CD4-positive, alpha-beta T cell (primary cell): ENCODE data around the gene ARIH1. TPM values are rescaled to one million over a fixed set of nuclear protein-coding genes. Genes with fewer than 3 reads are reported as not detected.

Experiments used
- ATAC-seq: fragments of 200-7000 bp; cut with Tn5 transposase; one replicate; pipeline ENCODE4 v1.10.0; 2022; ENCODE audit warnings: mild to moderate bottlenecking; ENCODE audit not compliant: poor library complexity
- CTCF ChIA-PET: fragments of 350-600 bp; sonication (Branson Sonifier 250); formaldehyde crosslinking; loops from one replicate; lab custom pipeline; 2021; ENCODE audit warnings: antibody characterized with exemption, inconsistent platforms; lab: Charles Lee
- POLR2A ChIA-PET: fragments of 350-600 bp; sonication (Branson Sonifier 250); formaldehyde crosslinking; loops from one replicate; lab custom pipeline; 2021; ENCODE audit warnings: antibody characterized with exemption, inconsistent platforms; lab: Charles Lee
- DNase-seq, 14 experiments: peaks; one replicate each; pipeline ENCODE4 v3.0.0-alpha.2; 2013 to 2020; ENCODE audit warnings: mixed read lengths in 2 of 14
- H3K27ac ChIP-seq, 2 donors: one replicate each; pipeline versions ENCODE4 v1.5.1 to v1.7.0; 2013; ENCODE audit warnings: low read length in 2 of 2, low read depth in 1 of 2, mild to moderate bottlenecking in 1 of 2
- H3K27me3 ChIP-seq, 2 experiments: 1 replicate in 1 of 2; 2 replicates in 1 of 2; pipeline versions ENCODE4 v1.6.1 to v1.7.0; 2013; ENCODE audit warnings: low read length in 2 of 2, control low read depth in 1 of 2, mild to moderate bottlenecking in 1 of 2, moderate library complexity in 1 of 2; ENCODE audit not compliant: insufficient read depth in 2 of 2, control insufficient read depth in 1 of 2
- H3K36me3 ChIP-seq: one replicate; pipeline ENCODE4 v1.6.1; 2013; ENCODE audit warnings: low read length, control low read depth; ENCODE audit not compliant: insufficient read depth
- H3K4me1 ChIP-seq: one replicate; pipeline ENCODE4 v1.6.1; 2013; ENCODE audit warnings: low read length, control low read depth; ENCODE audit not compliant: insufficient read depth
- H3K4me3 ChIP-seq: one replicate; pipeline ENCODE4 v1.5.1; 2013; ENCODE audit warnings: mild to moderate bottlenecking, low read length, moderate library complexity
- H3K9me3 ChIP-seq, 2 experiments: 1 replicate in 1 of 2; 2 replicates in 1 of 2; pipeline versions ENCODE4 v1.6.1 to v1.7.0; 2013; ENCODE audit warnings: low read length in 2 of 2, mild to moderate bottlenecking in 2 of 2, control low read depth in 1 of 2, moderate library complexity in 1 of 2; ENCODE audit not compliant: control insufficient read depth in 1 of 2, insufficient read depth in 1 of 2
- H3K27ac Mint-ChIP-seq: one replicate; pipeline ENCODE4 v1.8.0; 2020; ENCODE audit warnings: mixed read lengths
- H3K27me3 Mint-ChIP-seq: one replicate; pipeline ENCODE4 v1.8.0; 2021; ENCODE audit warnings: mixed read lengths
- H3K36me3 Mint-ChIP-seq: one replicate; pipeline ENCODE4 v1.8.0; 2021; ENCODE audit warnings: low read depth, mixed read lengths
- H3K4me1 Mint-ChIP-seq: one replicate; pipeline ENCODE4 v1.8.0; 2021; ENCODE audit warnings: low read depth, mixed read lengths
- H3K4me3 Mint-ChIP-seq: one replicate; pipeline ENCODE4 v1.8.0; 2020; ENCODE audit warnings: mild to moderate bottlenecking, mixed read lengths
- H3K9me3 Mint-ChIP-seq: one replicate; pipeline ENCODE4 v1.8.0; 2020; ENCODE audit warnings: mixed read lengths
- intact Hi-C, 2 experiments: fragments of 100-400 bp; cut with DNase I in 1 of 2; cut with micrococcal nuclease in 1 of 2; formaldehyde crosslinking; loops; one replicate each; pipeline versions ENCODE4 v1.15.1 to v1.9.0; 2023 to 2025; cut with DNase I, micrococcal nuclease
- total RNA-seq, 174 experiments: library from RNA in 2 of 174; stranded (reverse) in 2 of 174; gene quantifications; one replicate each; pipeline ENCODE4 v1.2.3 and lab custom pipeline; 2021 to 2026
- TF ChIP-seq, protein P1 (sequence below): fragments of 200-600 bp; IDR thresholded peaks from one replicate; pipeline ENCODE4 v1.8.0; 2022; ENCODE audit warnings: antibody characterized with exemption, mild to moderate bottlenecking

ARIH1 gene
- total RNA-seq, 2 experiments from 2014 or later, result 281 to 283 TPM

DNA sequence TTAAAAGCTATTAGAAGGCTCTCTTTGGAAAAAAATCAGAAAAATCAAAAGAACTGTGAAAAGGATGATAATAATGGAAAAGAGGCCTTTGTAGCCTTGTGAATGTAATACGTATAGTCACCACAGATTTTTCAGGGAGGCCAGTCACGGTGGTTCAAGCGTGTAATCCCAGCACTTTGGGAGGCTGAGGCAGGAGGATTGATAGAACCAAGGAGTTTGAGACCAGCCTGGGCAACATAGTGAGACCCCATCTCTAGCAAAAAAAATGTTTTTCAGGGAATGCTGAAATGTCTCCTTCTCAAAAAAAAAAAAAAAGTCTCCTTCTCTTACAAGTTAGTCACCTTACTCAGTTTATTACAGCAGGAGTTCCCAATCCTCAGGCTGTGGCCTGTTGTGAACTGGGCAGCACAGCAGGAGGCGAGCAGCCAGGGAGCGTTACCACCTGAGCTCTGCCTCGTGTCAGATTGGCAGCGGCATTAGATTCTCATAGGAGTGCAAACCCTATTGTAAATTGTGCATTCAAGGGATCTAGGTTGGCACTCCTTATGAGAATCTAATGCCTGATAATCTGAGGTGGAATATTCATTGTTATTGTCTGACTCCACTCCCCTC is 15.9 kb downstream of the ARIH1 start:
- Histone ChIP-seq H3K27me3 (no peaks in the 10 kb centered on the region), H3K36me3 (peaks cover 5% of the 10 kb centered on the region), H3K9me3 (no peaks in the 10 kb centered on the region), H3K27ac (no peak overlapping the region), H3K4me3 (no peak overlapping the region), H3K4me1 (peaks cover 24% of the 10 kb centered on the region)
- CTCF ChIA-PET, result no interaction called here
- intact Hi-C loops, result loop anchor here (2.0 to 5.0 kb wide), 2 partner anchors 15 to 33 kb away; partner anchors contain the start of gene ARIH1 (in 1 of the 2)
- H3K9me3 Mint-ChIP-seq, result no peaks in the 10 kb centered on the region
- no peak for ATAC-seq
- DNase-seq, result no peak
- TF ChIP-seq, protein P1, sequence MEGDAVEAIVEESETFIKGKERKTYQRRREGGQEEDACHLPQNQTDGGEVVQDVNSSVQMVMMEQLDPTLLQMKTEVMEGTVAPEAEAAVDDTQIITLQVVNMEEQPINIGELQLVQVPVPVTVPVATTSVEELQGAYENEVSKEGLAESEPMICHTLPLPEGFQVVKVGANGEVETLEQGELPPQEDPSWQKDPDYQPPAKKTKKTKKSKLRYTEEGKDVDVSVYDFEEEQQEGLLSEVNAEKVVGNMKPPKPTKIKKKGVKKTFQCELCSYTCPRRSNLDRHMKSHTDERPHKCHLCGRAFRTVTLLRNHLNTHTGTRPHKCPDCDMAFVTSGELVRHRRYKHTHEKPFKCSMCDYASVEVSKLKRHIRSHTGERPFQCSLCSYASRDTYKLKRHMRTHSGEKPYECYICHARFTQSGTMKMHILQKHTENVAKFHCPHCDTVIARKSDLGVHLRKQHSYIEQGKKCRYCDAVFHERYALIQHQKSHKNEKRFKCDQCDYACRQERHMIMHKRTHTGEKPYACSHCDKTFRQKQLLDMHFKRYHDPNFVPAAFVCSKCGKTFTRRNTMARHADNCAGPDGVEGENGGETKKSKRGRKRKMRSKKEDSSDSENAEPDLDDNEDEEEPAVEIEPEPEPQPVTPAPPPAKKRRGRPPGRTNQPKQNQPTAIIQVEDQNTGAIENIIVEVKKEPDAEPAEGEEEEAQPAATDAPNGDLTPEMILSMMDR, result no peak
- POLR2A ChIA-PET, result interaction anchor here (1.0 kb wide), 1 partner anchor 14 kb away, joined by 3 read pairs; no protein-coding TSS in a partner anchor
- H3K27me3 Mint-ChIP-seq, result no peaks in the 10 kb centered on the region
- peaks cover 29% of the 10 kb centered on the region for H3K36me3 Mint-ChIP-seq
- no peak overlapping the region for H3K27ac Mint-ChIP-seq
- H3K4me3 Mint-ChIP-seq, result peak overlapping the region; percentile 40
- H3K4me1 Mint-ChIP-seq, result peaks cover 86% of the 10 kb centered on the region

DNA sequence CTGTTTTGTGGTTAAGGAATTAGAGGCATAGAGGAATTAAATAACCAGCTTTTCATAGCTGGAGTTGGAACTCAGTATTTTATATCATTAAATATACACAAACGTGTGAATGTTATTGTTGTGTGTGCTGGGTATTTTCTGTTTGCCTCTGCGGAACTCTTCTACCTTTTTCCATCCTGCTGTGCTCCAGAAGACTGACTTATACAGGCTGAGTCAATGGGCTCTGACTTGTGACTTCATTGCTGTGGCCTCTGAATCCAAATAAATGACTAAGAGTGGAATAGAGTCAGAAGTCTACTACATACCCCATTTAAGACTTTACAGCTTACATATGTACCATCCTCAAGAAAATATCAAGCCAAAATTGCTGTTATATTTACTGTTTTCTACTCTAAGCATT is 17.6 kb downstream of the ARIH1 start:
- Mint-ChIP-seq H3K4me3 (peak overlapping the region; percentile 37), H3K27ac (no peak overlapping the region), H3K9me3 (no peaks in the 10 kb centered on the region), H3K4me1 (peaks cover 95% of the 10 kb centered on the region), H3K36me3 (peaks cover 26% of the 10 kb centered on the region), H3K27me3 (no peaks in the 10 kb centered on the region)
- Histone ChIP-seq H3K4me3 (no peak overlapping the region), H3K36me3 (peaks cover 8% of the 10 kb centered on the region), H3K9me3 (no peaks in the 10 kb centered on the region), H3K27me3 (no peaks in the 10 kb centered on the region), H3K4me1 (peaks cover 27% of the 10 kb centered on the region), H3K27ac (no peak overlapping the region)
- CTCF ChIA-PET, result interaction anchor here (0.5 to 2.4 kb wide), 2 partner anchors 18 to 177 kb away, joined by 3 to 8 read pairs; no protein-coding TSS in a partner anchor
- TF ChIP-seq, protein P1, result no peak
- POLR2A ChIA-PET, result interaction anchor here (0.6 to 1.5 kb wide), 2 partner anchors 16 to 18 kb away, joined by 3 to 4 read pairs; no protein-coding TSS in a partner anchor
- DNase-seq, result no peak
- no peak for ATAC-seq
- intact Hi-C loops, result loop anchor here (2.0 to 5.0 kb wide), 2 partner anchors 17 to 34 kb away; partner anchors contain the start of gene ARIH1 (in 1 of the 2)

DNA sequence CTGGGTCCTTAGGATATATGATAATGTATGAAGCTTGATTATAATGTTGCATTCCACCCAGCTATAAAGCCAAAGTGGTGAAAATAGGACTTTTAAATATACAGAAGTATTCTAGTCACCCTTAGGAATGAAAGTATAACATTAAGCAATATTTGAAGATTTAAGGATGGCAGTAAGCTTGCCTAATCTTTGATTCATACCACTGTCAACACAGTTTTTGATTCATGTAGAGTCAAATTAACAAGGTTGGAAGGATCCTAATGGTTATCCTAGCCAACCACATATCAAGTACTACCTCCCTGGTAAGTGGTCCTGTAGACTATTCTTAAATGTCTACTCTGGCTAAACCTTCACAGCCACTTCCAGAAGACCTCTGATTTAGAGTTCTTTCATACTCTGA is 18.6 kb downstream of the ARIH1 start:
- peaks cover 25% of the 10 kb centered on the region for H3K4me1 ChIP-seq
- CTCF ChIA-PET, result interaction anchor here (1.0 to 2.4 kb wide), 2 partner anchors 19 to 31 kb away, joined by 3 to 8 read pairs; no protein-coding TSS in a partner anchor
- ATAC-seq, result no peak

More for the DNA sequence above, 18.6 kb downstream of the ARIH1 start:
- Histone ChIP-seq H3K4me3 (no peak overlapping the region), H3K27me3 (no peaks in the 10 kb centered on the region), H3K36me3 (peaks cover 16% of the 10 kb centered on the region), H3K27ac (no peak overlapping the region), H3K9me3 (no peaks in the 10 kb centered on the region)
- POLR2A ChIA-PET, result interaction anchor here (1.1 to 1.5 kb wide), 2 partner anchors 10 to 17 kb away, joined by 4 to 5 read pairs; no protein-coding TSS in a partner anchor
- intact Hi-C loops, result loop anchor here in 1 of 2 experiments (5.0 kb wide), 1 partner anchor 35 kb away; no protein-coding TSS in a partner anchor
- H3K27me3 Mint-ChIP-seq, result no peaks in the 10 kb centered on the region
- no peaks in the 10 kb centered on the region for H3K9me3 Mint-ChIP-seq
- H3K4me1 Mint-ChIP-seq, result peaks cover 96% of the 10 kb centered on the region
- no peak for DNase-seq
- TF ChIP-seq, protein P1, result no peak
- peak overlapping the region; percentile 46 for H3K4me3 Mint-ChIP-seq
- peak overlapping the region; percentile 4 for H3K27ac Mint-ChIP-seq
- H3K36me3 Mint-ChIP-seq, result peaks cover 29% of the 10 kb centered on the region
